ENCODE results near the gene DLG2.

DLG2 gene

DNA sequence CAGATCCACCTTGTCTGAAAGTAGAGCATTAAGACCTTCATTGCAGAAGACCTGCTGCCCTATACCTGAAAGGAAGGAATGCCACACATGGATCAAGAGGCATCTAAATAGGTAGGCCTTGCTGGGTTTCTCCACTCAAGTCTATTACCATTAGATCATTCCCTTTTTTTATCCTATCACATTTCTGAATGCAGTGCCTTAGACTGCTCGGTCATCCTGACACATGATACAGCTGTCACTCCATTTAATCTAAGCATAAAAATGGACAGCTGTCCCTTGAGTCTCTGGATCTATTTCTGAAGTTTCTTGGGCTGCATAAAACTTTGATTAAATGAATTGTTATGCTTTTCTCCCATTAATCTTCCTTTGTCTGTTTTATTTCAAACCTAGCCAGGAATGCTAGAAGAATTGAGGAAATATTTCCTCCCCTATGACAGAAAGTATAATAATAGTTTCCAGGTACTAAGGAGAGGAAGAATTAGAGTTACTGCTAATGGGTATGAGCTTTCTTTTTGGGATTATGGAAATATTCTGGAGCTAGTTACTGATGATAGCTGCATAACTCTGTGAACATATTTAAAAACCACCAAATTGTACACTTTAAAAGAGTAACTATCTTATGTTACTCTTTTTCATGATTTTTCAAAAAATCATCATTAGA is 88.0 kb downstream of the DLG2 start:
- H3K27me3 ChIP-seq (ENCODE audit: insufficient read depth, low read depth, severe bottlenecking): no peaks in the 10 kb centered on the region
- no peak overlapping the region for H3K4me3 ChIP-seq (ENCODE audit: low read depth, low read length)
- no peak for DNase-seq
- H3K27ac ChIP-seq: no peak overlapping the region
- H3K9me3 ChIP-seq (ENCODE audit: severe bottlenecking): peaks cover 5% of the 10 kb centered on the region
- no peak for TF ChIP-seq CTCF (IDR thresholded peaks at IDR 0.05; ENCODE audit: low read depth, low read length)
- H3K36me3 ChIP-seq: no peaks in the 10 kb centered on the region

DNA sequence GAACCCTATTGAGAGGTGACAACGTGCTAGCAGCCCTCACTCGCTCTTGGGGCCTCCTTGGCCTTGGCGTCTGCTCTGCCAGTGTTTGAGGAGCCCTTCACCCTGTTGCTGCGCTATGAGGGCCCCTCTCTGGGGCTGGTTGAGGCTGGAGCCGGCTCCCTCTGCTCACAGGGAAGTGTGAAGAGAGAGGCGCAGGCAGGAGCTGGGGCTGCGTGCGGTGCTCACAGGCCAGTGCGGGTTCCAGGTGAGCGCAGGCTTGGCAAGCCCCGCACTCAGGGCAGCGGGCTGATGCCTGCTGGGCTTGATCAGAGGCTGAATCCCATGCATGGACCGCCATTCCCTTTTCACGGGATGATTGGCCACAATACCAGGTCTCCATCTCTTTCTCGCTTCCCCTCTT is 90.7 kb downstream of the DLG2 start:
- peaks cover 5% of the 10 kb centered on the region for H3K9me3 ChIP-seq (ENCODE audit: severe bottlenecking)
- no peaks in the 10 kb centered on the region for H3K27me3 ChIP-seq (ENCODE audit: insufficient read depth, low read depth, severe bottlenecking)
- no peak for DNase-seq
- no peaks in the 10 kb centered on the region for H3K36me3 ChIP-seq
- no peak for TF ChIP-seq CTCF (IDR thresholded peaks at IDR 0.05; ENCODE audit: low read depth, low read length)
- no peak overlapping the region for H3K4me3 ChIP-seq (ENCODE audit: low read depth, low read length)
- no peak overlapping the region for H3K27ac ChIP-seq

- Histone ChIP-seq H3K27me3 (ENCODE audit: insufficient read depth, low read depth, severe bottlenecking) (no peaks in the 10 kb centered on the region), H3K9me3 (ENCODE audit: severe bottlenecking) (peaks cover 5% of the 10 kb centered on the region), H3K4me3 (ENCODE audit: low read depth, low read length) (no peak overlapping the region), H3K27ac (no peak overlapping the region), H3K36me3 (no peaks in the 10 kb centered on the region)
- no peak for DNase-seq
- no peak for TF ChIP-seq CTCF (IDR thresholded peaks at IDR 0.05; ENCODE audit: low read depth, low read length)
These were observed 92.3 kb downstream of the DLG2 start for GRCh38 chr11:85534806-85535205.

GRCh38 chr11:85531191-85531897 is 95.8 kb downstream of the DLG2 start:
- Histone ChIP-seq H3K36me3 (no peaks in the 10 kb centered on the region), H3K9me3 (ENCODE audit: severe bottlenecking) (peaks cover 5% of the 10 kb centered on the region), H3K27me3 (ENCODE audit: insufficient read depth, low read depth, severe bottlenecking) (no peaks in the 10 kb centered on the region), H3K27ac (no peak overlapping the region), H3K4me3 (ENCODE audit: low read depth, low read length) (no peak overlapping the region)
- no peak for TF ChIP-seq CTCF (IDR thresholded peaks at IDR 0.05; ENCODE audit: low read depth, low read length)
- DNase-seq: no peak

GRCh38 chr11:85530634-85531033 is 96.5 kb downstream of the DLG2 start:
- H3K4me3 ChIP-seq (ENCODE audit: low read depth, low read length): no peak overlapping the region
- TF ChIP-seq CTCF (IDR thresholded peaks at IDR 0.05; ENCODE audit: low read depth, low read length): no peak
- no peaks in the 10 kb centered on the region for H3K27me3 ChIP-seq (ENCODE audit: insufficient read depth, low read depth, severe bottlenecking)
- no peaks in the 10 kb centered on the region for H3K36me3 ChIP-seq
- H3K27ac ChIP-seq: no peak overlapping the region
- H3K9me3 ChIP-seq (ENCODE audit: severe bottlenecking): peaks cover 5% of the 10 kb centered on the region
- no peak for DNase-seq

Data from WERI-Rb-1 (cell line).